Kidney tubule cell (primary cell): Measurements from ENCODE around the gene ZNF184.
A peak's percentile ranks its signal among the peaks of the same experiment; 100 is the strongest.

Experiments used
- DNase-seq: peaks from one replicate; pipeline ENCODE4 v3.0.0-alpha.2; 2018; ENCODE audit warnings: low spot score

Gene ZNF184

GRCh38 chr6:27472617-27473400, at the start of gene ZNF184:
ZNF184 (minus strand) TSS chr6:27473105; CDS start chr6:27472294, 811 bp downstream.
- peak; percentile 99 for DNase-seq

GRCh38 chr6:27518881-27519795, 46.2 kb upstream of the ZNF184 start:
- DNase-seq = peak; percentile 90

GRCh38 chr6:27517928-27518787, 45.3 kb upstream of the ZNF184 start:
- peak; percentile 11 for DNase-seq

- no peak for DNase-seq
Observed at GRCh38 chr6:27517238-27517637, 44.3 kb upstream of the ZNF184 start.

- DNase-seq = no peak
Observed at GRCh38 chr6:27514906-27515495, 42.1 kb upstream of the ZNF184 start.

GRCh38 chr6:27512525-27512924, 39.6 kb upstream of the ZNF184 start:
- no peak for DNase-seq

- DNase-seq = no peak
Observed at GRCh38 chr6:27507041-27507956, 34.4 kb upstream of the ZNF184 start.

- peak; percentile 94 for DNase-seq
Observed at GRCh38 chr6:27505209-27506027, 32.5 kb upstream of the ZNF184 start.

- DNase-seq = peak; percentile 80
Observed at GRCh38 chr6:27503436-27504030, 30.6 kb upstream of the ZNF184 start.

- peak; percentile 87 for DNase-seq
Observed at GRCh38 chr6:27502508-27503435, 29.9 kb upstream of the ZNF184 start.

- DNase-seq = no peak
Observed at GRCh38 chr6:27501187-27501586, 28.3 kb upstream of the ZNF184 start.

GRCh38 chr6:27500177-27500576, 27.3 kb upstream of the ZNF184 start:
- DNase-seq = no peak

- DNase-seq = peak; percentile 93
Observed at GRCh38 chr6:27495386-27496135, 22.7 kb upstream of the ZNF184 start.

GRCh38 chr6:27494987-27495385, 22.1 kb upstream of the ZNF184 start:
- no peak for DNase-seq

GRCh38 chr6:27494103-27494502, 21.2 kb upstream of the ZNF184 start:
- DNase-seq = no peak

- no peak for DNase-seq
Observed at GRCh38 chr6:27492631-27493190, 19.8 kb upstream of the ZNF184 start.
